ENCODE results near the gene SUCLG2. TPM values are rescaled to one million over a fixed set of nuclear protein-coding genes. Genes with fewer than 3 reads are reported as not detected.

Gene SUCLG2
- total and polyA plus RNA-seq, 2 of the 4 experiments (the other 2 are of a cell fraction), result 26.8 to 34.6 TPM

DNA sequence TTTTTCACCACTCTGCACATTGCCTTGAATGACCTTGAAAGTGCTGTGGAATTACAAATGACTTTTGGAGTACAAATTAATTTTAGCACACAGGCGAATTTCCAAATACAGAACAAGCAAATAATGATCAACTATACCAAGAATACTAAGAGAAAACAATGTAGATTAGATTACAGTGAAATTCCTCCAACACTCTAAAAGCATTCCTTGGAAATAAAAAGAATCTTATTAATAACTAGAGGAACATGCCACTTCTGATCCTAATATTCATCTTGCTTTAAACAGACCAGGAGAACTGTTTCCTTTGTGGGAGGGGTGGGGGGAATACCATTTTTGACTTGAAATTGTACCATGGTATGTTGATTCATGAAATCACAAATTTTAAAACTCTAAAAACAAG, 167.5 kb downstream of the SUCLG2 start:
- Histone ChIP-seq H3K27me3 (ENCODE audit: control insufficient read depth, insufficient read depth, low read length) (no peaks in the 10 kb centered on the region), H3K9ac (ENCODE audit: low read depth, low read length) (no peak overlapping the region), H3K18ac (ENCODE audit: low read depth, low read length) (no peak overlapping the region), H2AK9ac (replicated peaks; ENCODE audit: low read depth, low read length, poor library complexity) (no peak overlapping the region), H2BK15ac (ENCODE audit: low read depth, low read length) (no peak overlapping the region), H3K79me1 (ENCODE audit: low read depth in 1 of 2, low read length in 2 of 2) (no peaks in the 10 kb centered on the region), H3K9me1 (ENCODE audit: insufficient read depth, low read length) (no peaks in the 10 kb centered on the region), H3K4me3 (ENCODE audit: insufficient read depth, low read depth, low read length) (no peak overlapping the region), H2BK120ac (ENCODE audit: low read depth, low read length) (no peak overlapping the region), H2AFZ (replicated peaks; ENCODE audit: low read length, poor library complexity) (no peak overlapping the region), H3K9me3 (ENCODE audit: control insufficient read depth, insufficient read depth, low read length) (no peaks in the 10 kb centered on the region), H3K27ac (ENCODE audit: insufficient read depth, low read length) (no peak overlapping the region), H4K5ac (ENCODE audit: low read depth, low read length) (no peak overlapping the region), H3K56ac (ENCODE audit: extremely low read depth, insufficient read depth, low read length) (no peak overlapping the region), H3K23ac (ENCODE audit: low read depth, low read length) (no peak overlapping the region), H3K36me3 (ENCODE audit: control insufficient read depth, insufficient read depth, low read length) (no peaks in the 10 kb centered on the region), H4K91ac (ENCODE audit: insufficient read depth, low read depth, low read length) (no peak overlapping the region), H2BK5ac (ENCODE audit: low read depth, low read length, poor library complexity, severe bottlenecking) (no peak overlapping the region), H2AK5ac (ENCODE audit: low read depth, low read length) (no peak overlapping the region), H3K4me2 (ENCODE audit: low read depth, low read length) (no peak overlapping the region), H3K4me1 (ENCODE audit: control insufficient read depth, insufficient read depth, low read length) (no peaks in the 10 kb centered on the region), H2BK20ac (ENCODE audit: low read depth, low read length) (no peak overlapping the region), H3K4ac (ENCODE audit: low read depth, low read length) (no peak overlapping the region), H3K14ac (replicated peaks; ENCODE audit: low read depth, low read length) (no peak overlapping the region), H4K20me1 (ENCODE audit: insufficient read depth, low read length) (no peaks in the 10 kb centered on the region), H4K8ac (ENCODE audit: low read depth in 2 of 2, low read length in 2 of 2) (no peak overlapping the region)
- ChIA-PET CTCF (no interaction called here), POLR2A (ENCODE audit: unreplicated experiment) (no interaction called here)
- no peak for ATAC-seq (ENCODE audit: low read depth)
- no TSS peak for BruUV-seq (replicated peaks)
- in situ Hi-C loops (cut with MboI; ENCODE audit: low sequenced_read_pairs), result no loop called here
- DNase-seq, result no peak
- dilution Hi-C loops (cut with HindIII; ENCODE audit: low sequenced_read_pairs, unreplicated experiment), result no loop called here
- TF ChIP-seq USF2 (IDR thresholded peaks at IDR 0.05; ENCODE audit: low read depth, low read length) (no peak), CTCF (conservative IDR thresholded peaks at IDR 0.05; ENCODE audit: low read depth, low read length) (no peak), SMC3 (IDR thresholded peaks at IDR 0.05; ENCODE audit: low read depth, low read length) (no peak), RCOR1 (IDR thresholded peaks at IDR 0.05; ENCODE audit: insufficient replicate concordance, low read length) (no peak), MXI1 (IDR thresholded peaks at IDR 0.05; ENCODE audit: borderline replicate concordance, low read depth, low read length) (no peak), POLR2A (IDR thresholded peaks at IDR 0.05; ENCODE audit: low read depth, low read length) (no peak), CHD1 (IDR thresholded peaks at IDR 0.05; ENCODE audit: low read depth, low read length) (no peak), RFX5 (IDR thresholded peaks at IDR 0.05; ENCODE audit: low read depth, low read length) (no peak), FOS (IDR thresholded peaks at IDR 0.05; ENCODE audit: low read depth, low read length) (no peak), MAFK (IDR thresholded peaks at IDR 0.05; ENCODE audit: low read depth, low read length) (no peak), MAZ (IDR thresholded peaks at IDR 0.05; ENCODE audit: borderline replicate concordance, low read depth, low read length) (no peak), CEBPB (IDR thresholded peaks at IDR 0.05; ENCODE audit: low read depth, low read length) (no peak)
- TF ChIP-seq, protein P1, sequence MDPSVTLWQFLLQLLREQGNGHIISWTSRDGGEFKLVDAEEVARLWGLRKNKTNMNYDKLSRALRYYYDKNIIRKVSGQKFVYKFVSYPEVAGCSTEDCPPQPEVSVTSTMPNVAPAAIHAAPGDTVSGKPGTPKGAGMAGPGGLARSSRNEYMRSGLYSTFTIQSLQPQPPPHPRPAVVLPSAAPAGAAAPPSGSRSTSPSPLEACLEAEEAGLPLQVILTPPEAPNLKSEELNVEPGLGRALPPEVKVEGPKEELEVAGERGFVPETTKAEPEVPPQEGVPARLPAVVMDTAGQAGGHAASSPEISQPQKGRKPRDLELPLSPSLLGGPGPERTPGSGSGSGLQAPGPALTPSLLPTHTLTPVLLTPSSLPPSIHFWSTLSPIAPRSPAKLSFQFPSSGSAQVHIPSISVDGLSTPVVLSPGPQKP (IDR thresholded peaks at IDR 0.05; ENCODE audit: borderline replicate concordance, low read depth, low read length), result no peak
- intact Hi-C loops (cut with micrococcal nuclease), result no loop called here
- WGBS, 2 experiments (ENCODE audit: extremely low coverage in 2 of 2, insufficient read length in 1 of 2), result no CpG with 5 or more reads among the region's 1 CpG

Measured in IMR-90 (cell line).